Ascending aorta (tissue), 2 donors: Measurements from ENCODE around the gene RUBCNL. TPM values are rescaled to one million over a fixed set of nuclear protein-coding genes. Genes with fewer than 3 reads are reported as not detected.

Experiments used
- DNase-seq, 2 donors: peaks; one replicate each; pipeline ENCODE4 v3.0.0-alpha.2; 2019; ENCODE audit warnings: low spot score in 2 of 2
- H3K27ac ChIP-seq, 2 donors: fragments of 200-600 bp; sonication (generic); one replicate each; pipeline ENCODE4 v1.5.1; 2016 to 2017; ENCODE audit warnings: mild to moderate bottlenecking in 1 of 2
- H3K27me3 ChIP-seq: fragments of 200-600 bp; sonication (generic); one replicate; pipeline ENCODE4 v1.5.1; 2017
- H3K36me3 ChIP-seq, 2 donors: fragments of 200-600 bp; sonication (generic); one replicate each; pipeline ENCODE4 v1.5.1; 2016
- H3K4me1 ChIP-seq, 2 donors: fragments of 200-600 bp; sonication (generic); one replicate each; pipeline ENCODE4 v1.5.1; 2016 to 2017; ENCODE audit warnings: mild to moderate bottlenecking in 1 of 2
- H3K4me3 ChIP-seq, 2 donors: fragments of 200-600 bp; sonication (generic); one replicate each; pipeline ENCODE4 v1.5.1; 2016 to 2017; ENCODE audit warnings: mild to moderate bottlenecking in 1 of 2
- H3K9me3 ChIP-seq, 2 donors: fragments of 200-600 bp; sonication (generic); one replicate each; pipeline ENCODE4 v1.5.1; 2016
- intact Hi-C: fragments of 100-400 bp; cut with DNase I; formaldehyde crosslinking; loops from one replicate; pipeline ENCODE4 v1.15.1; 2023
- total RNA-seq: library from RNA; depleted of rRNA; stranded (reverse); fragments of >200 nt; gene quantifications from one replicate; pipeline ENCODE4 v1.1.0, GENCODE V29; 2016
- TF ChIP-seq, protein P1 (sequence below), 3 experiments: fragments of 200-600 bp in 2 of 3; fragments of 450-650 bp in 1 of 3; sonication (generic) in 2 of 3; IDR thresholded peaks; one replicate each; pipeline ENCODE4 v1.5.1; 2016 to 2019; ENCODE audit warnings: antibody characterized with exemption in 3 of 3, mild to moderate bottlenecking in 1 of 3, moderate library complexity in 1 of 3

The RUBCNL gene
- total RNA-seq, 1 donor from 2014 or later = 2.4 TPM

DNA sequence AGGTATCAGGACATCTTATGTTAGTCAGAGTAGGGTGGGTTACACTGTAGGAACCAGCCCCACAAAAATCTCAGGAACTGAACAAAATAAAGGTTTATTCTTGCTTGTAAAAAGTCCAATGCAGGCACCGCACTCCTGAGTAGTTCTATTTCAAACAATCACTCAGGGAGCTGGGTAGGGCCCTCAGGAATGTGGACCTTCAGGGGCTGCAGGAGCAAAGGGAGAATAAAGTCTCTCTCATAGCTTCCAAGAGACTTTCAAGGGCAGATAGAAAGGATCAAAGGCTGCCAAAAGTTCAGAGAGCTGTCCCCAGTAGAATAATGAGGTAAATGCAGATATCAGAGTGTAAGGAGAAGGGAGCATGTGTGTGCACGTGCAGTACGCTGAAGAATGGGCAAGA is 49.4 kb downstream of the RUBCNL start:
- Histone ChIP-seq H3K4me1 (no peaks in the 10 kb centered on the region), H3K27ac (no peak overlapping the region), H3K36me3 (no peaks in the 10 kb centered on the region), H3K27me3 (no peaks in the 10 kb centered on the region), H3K4me3 (no peak overlapping the region), H3K9me3 (peaks cover 0 to 5% of the 10 kb centered on the region in 2 donors)
- intact Hi-C loops = no loop called here
- DNase-seq = no peak
- TF ChIP-seq, protein P1, sequence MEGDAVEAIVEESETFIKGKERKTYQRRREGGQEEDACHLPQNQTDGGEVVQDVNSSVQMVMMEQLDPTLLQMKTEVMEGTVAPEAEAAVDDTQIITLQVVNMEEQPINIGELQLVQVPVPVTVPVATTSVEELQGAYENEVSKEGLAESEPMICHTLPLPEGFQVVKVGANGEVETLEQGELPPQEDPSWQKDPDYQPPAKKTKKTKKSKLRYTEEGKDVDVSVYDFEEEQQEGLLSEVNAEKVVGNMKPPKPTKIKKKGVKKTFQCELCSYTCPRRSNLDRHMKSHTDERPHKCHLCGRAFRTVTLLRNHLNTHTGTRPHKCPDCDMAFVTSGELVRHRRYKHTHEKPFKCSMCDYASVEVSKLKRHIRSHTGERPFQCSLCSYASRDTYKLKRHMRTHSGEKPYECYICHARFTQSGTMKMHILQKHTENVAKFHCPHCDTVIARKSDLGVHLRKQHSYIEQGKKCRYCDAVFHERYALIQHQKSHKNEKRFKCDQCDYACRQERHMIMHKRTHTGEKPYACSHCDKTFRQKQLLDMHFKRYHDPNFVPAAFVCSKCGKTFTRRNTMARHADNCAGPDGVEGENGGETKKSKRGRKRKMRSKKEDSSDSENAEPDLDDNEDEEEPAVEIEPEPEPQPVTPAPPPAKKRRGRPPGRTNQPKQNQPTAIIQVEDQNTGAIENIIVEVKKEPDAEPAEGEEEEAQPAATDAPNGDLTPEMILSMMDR (IDR thresholded peaks at IDR 0.05) = no peak

DNA sequence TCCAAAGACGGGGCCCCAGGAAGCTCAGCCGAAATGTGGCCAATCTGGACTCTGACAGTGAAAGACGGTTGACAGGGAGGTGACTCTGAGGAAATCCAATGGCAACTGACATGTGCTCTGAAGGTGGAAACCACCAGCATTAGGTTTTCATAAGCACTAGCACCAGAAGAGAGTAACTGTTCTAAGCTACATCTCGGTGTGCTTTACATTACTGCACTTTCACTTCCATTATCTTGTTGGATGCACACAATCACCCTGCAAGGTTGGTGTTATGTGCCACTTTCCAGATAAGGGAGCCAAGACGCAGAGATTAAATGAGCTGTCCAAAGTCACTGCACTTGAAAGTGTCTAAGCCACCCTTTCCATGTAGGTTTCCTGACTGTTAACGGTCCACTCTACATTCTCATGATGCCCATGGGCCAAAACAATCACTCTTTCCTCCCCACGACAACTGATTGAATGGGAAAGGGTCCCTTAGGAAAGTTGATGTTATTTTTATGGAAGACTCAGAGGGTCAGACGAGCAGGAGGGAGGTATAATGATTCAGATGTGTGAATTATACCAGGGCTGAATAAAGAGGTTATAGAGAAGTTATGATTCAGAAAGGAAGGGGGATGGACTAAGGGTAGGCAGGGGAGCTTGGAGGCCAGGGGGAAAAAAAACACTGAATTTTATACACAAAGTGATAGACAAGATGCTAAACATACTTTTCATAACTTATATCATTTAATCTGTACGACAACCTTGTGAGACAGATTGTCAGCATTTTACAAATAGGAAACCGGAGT is 52.8 kb downstream of the RUBCNL start:
- TF ChIP-seq, protein P1 (IDR thresholded peaks at IDR 0.05) = no peak
- Histone ChIP-seq H3K9me3 (peaks cover 0 to 5% of the 10 kb centered on the region in 2 donors), H3K4me1 (no peaks in the 10 kb centered on the region), H3K4me3 (no peak overlapping the region), H3K36me3 (no peaks in the 10 kb centered on the region), H3K27me3 (no peaks in the 10 kb centered on the region), H3K27ac (no peak overlapping the region)
- DNase-seq = no peak
- intact Hi-C loops = no loop called here

DNA sequence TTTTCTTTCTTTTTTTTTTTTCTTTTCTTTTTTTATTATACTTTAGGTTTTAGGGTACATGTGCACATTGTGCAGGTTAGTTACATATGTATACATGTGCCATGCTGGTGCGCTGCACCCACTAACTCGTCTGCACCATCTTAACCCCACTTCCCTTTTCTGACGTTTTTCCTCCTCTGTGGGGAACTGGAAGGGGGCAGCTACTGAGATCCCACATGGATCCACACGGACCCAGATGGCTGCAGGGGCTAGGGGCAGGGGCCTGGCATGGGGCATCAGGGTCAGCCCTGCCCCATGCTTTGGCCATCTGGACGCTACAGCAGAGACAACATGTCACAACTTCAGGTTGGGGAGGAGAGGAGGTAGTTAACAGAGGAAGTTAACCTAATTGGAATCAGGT is 54.3 kb downstream of the RUBCNL start:
- no peak for DNase-seq
- Histone ChIP-seq H3K4me1 (no peaks in the 10 kb centered on the region), H3K4me3 (no peak overlapping the region), H3K27me3 (no peaks in the 10 kb centered on the region), H3K36me3 (no peaks in the 10 kb centered on the region), H3K27ac (no peak overlapping the region), H3K9me3 (peaks cover 0 to 5% of the 10 kb centered on the region in 2 donors)
- TF ChIP-seq, protein P1 (IDR thresholded peaks at IDR 0.05) = no peak
- intact Hi-C loops = no loop called here

DNA sequence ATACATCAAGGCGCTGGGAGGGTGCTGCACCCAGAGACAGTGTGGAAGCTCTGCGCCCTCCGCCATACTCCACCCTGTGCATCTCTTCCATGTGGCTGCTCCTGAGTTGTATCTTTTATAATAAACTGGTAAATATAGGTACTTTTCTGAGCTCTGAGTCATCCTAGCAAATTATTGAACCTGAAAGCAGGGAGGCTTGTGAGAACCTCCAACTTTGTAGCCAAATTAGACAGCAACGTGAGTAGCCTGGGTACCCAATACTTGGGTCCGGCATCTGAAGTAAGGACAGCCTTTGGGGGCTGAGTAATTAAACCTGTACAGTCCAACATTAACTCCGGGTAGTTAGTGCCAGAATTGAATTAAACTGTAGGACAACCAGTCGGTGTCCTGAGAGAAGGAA is 57.4 kb downstream of the RUBCNL start:
- TF ChIP-seq, protein P1 (IDR thresholded peaks at IDR 0.05) = no peak
- intact Hi-C loops = no loop called here
- H3K9me3 ChIP-seq = no peaks in the 10 kb centered on the region

DNA sequence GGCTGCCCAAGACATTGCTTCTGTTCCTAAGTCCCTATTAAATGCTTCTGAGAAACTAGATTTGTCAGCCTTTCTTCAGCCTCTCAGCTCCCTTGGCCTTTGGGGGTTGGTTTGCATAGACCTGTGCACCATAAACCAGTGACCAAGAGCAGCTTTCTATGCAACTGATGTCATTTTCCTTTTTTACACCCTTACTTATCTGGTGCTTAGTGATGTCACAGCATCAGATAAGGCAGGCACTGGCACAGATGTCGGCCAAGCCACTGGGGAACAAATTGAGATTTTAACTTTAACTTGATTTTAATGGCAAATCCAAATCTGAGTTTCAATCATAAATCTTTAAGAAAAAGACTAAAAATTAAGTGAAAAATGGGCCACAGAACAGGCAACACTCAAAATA is 59.8 kb downstream of the RUBCNL start:
- TF ChIP-seq, protein P1 (IDR thresholded peaks at IDR 0.05) = no peak
- Histone ChIP-seq H3K4me1 (no peaks in the 10 kb centered on the region), H3K27me3 (no peaks in the 10 kb centered on the region), H3K36me3 (no peaks in the 10 kb centered on the region), H3K4me3 (no peak overlapping the region), H3K27ac (no peak overlapping the region), H3K9me3 (no peaks in the 10 kb centered on the region)
- no peak for DNase-seq
- intact Hi-C loops = no loop called here

More for the DNA sequence above, 57.4 kb downstream of the RUBCNL start:
- no peaks in the 10 kb centered on the region for H3K36me3 ChIP-seq
- H3K4me3 ChIP-seq = no peak overlapping the region
- no peak overlapping the region for H3K27ac ChIP-seq
- no peaks in the 10 kb centered on the region for H3K4me1 ChIP-seq
- H3K27me3 ChIP-seq = no peaks in the 10 kb centered on the region
- no peak for DNase-seq
